ENCODE data around the gene SCN1B. TPM values are rescaled to one million over a fixed set of nuclear protein-coding genes. Genes with fewer than 3 reads are reported as not detected.

SCN1B gene
- polyA plus RNA-seq, 2 of the 4 experiments (the other 2 are of a cell fraction) = 11.0 to 11.3 TPM

DNA sequence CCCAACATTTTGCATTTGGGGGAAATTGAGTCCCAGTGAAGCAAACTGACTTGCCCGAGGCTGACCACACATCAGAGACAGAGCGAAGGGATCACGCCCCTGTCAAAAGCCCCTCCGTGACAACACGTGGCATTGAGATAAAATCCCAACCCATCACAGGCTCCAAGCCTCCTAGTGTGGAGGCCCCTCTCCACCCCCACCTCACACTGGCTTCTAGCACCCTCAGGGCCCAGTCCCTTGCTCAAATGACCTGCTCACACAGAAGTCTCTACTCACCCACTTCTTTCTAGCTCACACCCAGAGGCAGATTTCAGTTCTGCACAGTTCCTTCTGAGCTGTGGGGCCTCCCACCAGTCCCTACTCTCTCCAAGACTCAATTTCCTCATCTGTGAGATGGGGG lies 21.5 kb downstream of the SCN1B start:
- POLR2A ChIA-PET = interaction anchor here (0.7 kb wide), 1 partner anchor 40 kb away, joined by 6 read pairs; no protein-coding TSS in a partner anchor
- H3K4me2 ChIP-seq = no peak overlapping the region
- no peak overlapping the region for H3K27ac ChIP-seq

DNA sequence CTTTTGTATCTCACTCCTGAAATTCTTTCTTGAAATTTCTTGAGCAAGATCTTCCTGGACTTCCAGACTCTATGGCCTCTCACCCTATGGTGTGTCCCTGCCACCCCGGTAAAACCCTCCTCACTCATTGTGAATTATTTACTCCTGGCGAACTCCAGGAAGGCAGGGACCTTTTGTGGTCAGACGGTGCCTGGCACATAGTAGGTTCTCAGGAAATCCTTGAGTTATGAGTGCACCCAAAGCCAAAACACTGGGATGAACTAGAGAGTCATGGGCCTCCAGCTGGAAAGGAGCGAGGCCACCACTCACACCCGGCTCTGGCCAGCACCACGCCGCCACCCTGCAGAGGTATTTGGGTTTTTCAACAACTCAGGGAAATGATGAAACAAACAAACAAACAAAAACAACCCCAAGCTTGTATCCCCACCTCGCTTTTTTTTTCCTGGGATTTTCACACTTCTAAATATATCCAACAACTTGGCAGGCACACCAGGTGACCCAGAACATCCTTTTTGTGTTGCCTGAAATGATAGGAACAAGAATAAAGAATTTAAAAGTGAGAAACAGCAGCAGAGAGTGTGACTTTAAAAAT lies 22.4 kb downstream of the SCN1B start:
- ATAC-seq (peak in 1 of 2 experiments; percentile 57; a peak in 3 of 6 replicates), DNase-seq (ENCODE audit: low read depth in 1 of 2, low spot score in 1 of 2) (peak in 1 of 2 experiments; percentile 71), FAIRE-seq (peak; percentile 32)
- TF ChIP-seq CHD4 (IDR thresholded peaks at IDR 0.05; ENCODE audit: borderline replicate concordance) (no peak), ESRRA (IDR thresholded peaks at IDR 0.05; ENCODE audit: borderline replicate concordance, low read length) (no peak), HDAC2 (IDR thresholded peaks at IDR 0.05) (no peak), BHLHE40 (IDR thresholded peaks at IDR 0.05; ENCODE audit: low read depth, low read length) (no peak)
- TF ChIP-seq, protein P1, sequence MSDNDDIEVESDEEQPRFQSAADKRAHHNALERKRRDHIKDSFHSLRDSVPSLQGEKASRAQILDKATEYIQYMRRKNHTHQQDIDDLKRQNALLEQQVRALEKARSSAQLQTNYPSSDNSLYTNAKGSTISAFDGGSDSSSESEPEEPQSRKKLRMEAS (IDR thresholded peaks at IDR 0.05) = no peak
- TF ChIP-seq, protein P2, sequence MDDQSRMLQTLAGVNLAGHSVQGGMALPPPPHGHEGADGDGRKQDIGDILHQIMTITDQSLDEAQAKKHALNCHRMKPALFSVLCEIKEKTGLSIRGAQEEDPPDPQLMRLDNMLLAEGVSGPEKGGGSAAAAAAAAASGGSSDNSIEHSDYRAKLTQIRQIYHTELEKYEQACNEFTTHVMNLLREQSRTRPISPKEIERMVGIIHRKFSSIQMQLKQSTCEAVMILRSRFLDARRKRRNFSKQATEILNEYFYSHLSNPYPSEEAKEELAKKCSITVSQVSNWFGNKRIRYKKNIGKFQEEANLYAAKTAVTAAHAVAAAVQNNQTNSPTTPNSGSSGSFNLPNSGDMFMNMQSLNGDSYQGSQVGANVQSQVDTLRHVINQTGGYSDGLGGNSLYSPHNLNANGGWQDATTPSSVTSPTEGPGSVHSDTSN (IDR thresholded peaks at IDR 0.05) = no peak
- TF ChIP-seq, protein P3, sequence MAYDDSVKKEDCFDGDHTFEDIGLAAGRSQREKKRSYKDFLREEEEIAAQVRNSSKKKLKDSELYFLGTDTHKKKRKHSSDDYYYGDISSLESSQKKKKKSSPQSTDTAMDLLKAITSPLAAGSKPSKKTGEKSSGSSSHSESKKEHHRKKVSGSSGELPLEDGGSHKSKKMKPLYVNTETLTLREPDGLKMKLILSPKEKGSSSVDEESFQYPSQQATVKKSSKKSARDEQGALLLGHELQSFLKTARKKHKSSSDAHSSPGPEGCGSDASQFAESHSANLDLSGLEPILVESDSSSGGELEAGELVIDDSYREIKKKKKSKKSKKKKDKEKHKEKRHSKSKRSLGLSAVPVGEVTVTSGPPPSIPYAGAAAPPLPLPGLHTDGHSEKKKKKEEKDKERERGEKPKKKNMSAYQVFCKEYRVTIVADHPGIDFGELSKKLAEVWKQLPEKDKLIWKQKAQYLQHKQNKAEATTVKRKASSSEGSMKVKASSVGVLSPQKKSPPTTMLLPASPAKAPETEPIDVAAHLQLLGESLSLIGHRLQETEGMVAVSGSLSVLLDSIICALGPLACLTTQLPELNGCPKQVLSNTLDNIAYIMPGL (CRISPR knock-in tag; IDR thresholded peaks at IDR 0.05; ENCODE audit: borderline replicate concordance) = no peak
- POLR2A ChIA-PET = no interaction called here
- Histone ChIP-seq H3K4me2 (0 out of 3 replicates have a peak overlapping the region, but pooled peaks have one; percentile 4), H3K27ac (no peak overlapping the region), H3K4me1 (peaks cover 15% of the 10 kb centered on the region), H3K4me3 (no peak overlapping the region), H3K9me3 (no peaks in the 10 kb centered on the region)
- WGBS (ENCODE audit: missing lambda C conversion rate) = 48% methylated on average over 8 of the region's 8 CpGs
- CTCF ChIA-PET = interaction anchor here (0.6 to 18.1 kb wide), 9 partner anchors 4 to 208 kb away, joined by 3 to 374 read pairs (median 46); partner anchors contain the start of genes HPN and SCN1B

More for the DNA sequence above, 21.5 kb downstream of the SCN1B start:
- peaks cover 15% of the 10 kb centered on the region for H3K4me1 ChIP-seq
- CTCF ChIA-PET = interaction anchor here (1.4 to 18.1 kb wide), 10 partner anchors 3 to 125 kb away, joined by 3 to 374 read pairs (median 30); partner anchors contain the start of genes HPN, LGI4, SCN1B and ZNF30
- no peaks in the 10 kb centered on the region for H3K9me3 ChIP-seq
- FAIRE-seq (no peak), ATAC-seq (no peak), DNase-seq (ENCODE audit: low read depth in 1 of 2, low spot score in 1 of 2) (no peak)
- TF ChIP-seq KDM1A (IDR thresholded peaks at IDR 0.05; ENCODE audit: low read depth) (no peak), EHF (CRISPR knock-in tag; IDR thresholded peaks at IDR 0.05) (no peak)
- WGBS (ENCODE audit: missing lambda C conversion rate) = 88% methylated on average over 5 of the region's 5 CpGs
- no peak overlapping the region for H3K4me3 ChIP-seq

DNA sequence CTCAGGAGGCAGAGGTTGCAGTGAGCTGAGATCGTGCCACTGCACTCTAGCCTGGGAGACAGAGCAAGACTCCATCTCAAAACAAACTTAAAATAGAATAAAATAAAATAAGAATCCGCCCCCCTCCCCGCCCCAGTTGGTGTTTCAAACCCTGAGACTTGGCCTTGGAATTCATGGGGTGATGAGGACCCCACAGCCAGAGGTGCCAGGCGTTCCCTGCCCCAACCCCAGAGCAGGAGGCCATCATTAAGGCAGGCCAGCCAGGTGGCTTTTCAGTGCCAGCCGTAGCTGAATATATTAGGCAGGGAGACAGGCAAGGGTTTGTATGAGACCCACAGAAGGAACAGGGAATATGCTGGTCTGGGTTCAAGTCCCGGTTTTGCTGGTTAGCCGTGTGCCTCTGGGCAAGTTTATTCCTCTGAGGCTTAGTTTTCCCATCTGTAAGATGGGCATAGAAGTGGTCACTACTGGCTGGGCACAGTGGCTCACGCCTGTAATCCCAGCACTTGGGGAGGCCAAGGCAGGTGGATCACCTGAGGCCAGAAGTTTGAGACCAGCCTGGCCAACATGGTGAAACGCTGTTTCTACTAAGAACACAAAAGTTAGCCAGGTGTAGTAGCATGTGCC lies 23.5 kb downstream of the SCN1B start:
- Histone ChIP-seq H3K27ac (no peak overlapping the region), H3K4me3 (no peak overlapping the region), H3K9me3 (no peaks in the 10 kb centered on the region), H3K4me2 (no peak overlapping the region), H3K4me1 (peaks cover 13% of the 10 kb centered on the region)
- no peak for DNase-seq (ENCODE audit: low read depth in 1 of 2, low spot score in 1 of 2)
- TF ChIP-seq NR3C1 (IDR thresholded peaks at IDR 0.05) = no peak
- TF ChIP-seq, protein P4, sequence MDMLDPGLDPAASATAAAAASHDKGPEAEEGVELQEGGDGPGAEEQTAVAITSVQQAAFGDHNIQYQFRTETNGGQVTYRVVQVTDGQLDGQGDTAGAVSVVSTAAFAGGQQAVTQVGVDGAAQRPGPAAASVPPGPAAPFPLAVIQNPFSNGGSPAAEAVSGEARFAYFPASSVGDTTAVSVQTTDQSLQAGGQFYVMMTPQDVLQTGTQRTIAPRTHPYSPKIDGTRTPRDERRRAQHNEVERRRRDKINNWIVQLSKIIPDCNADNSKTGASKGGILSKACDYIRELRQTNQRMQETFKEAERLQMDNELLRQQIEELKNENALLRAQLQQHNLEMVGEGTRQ (IDR thresholded peaks at IDR 0.05) = no peak
- ChIA-PET POLR2A (no interaction called here), CTCF (interaction anchor here (1.0 to 18.1 kb wide), 7 partner anchors 5 to 100 kb away, joined by 3 to 374 read pairs (median 46); partner anchors contain the start of gene HPN)
- FAIRE-seq = no peak
- no peak for ATAC-seq
- WGBS (ENCODE audit: missing lambda C conversion rate) = 61% methylated on average over 9 of the region's 9 CpGs

DNA sequence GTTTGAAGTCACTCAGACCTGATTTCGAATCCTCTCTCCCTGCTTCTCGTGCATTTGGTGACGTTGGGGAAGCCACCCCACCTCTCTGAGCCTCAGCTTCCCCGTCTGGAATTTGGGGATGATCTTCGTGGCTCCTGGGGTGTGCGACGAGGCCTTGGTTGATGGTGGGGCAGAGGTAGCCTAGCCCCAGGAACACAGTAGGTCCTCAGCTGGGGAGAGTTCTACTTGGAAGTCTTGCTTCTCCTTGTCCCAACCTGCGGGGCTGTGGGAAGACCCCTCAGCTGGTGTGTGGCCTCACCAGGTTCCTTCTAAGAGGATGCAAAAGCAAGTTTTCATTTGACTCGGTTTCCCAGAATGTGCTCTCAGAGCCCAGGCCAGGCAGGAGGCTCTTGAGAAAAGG lies 24.4 kb downstream of the SCN1B start:
- Histone ChIP-seq H3K9me3 (no peaks in the 10 kb centered on the region), H3K4me1 (peaks cover 7% of the 10 kb centered on the region; the same call in 1 of the 3 replicates), H3K4me2 (no peak overlapping the region), H3K27ac (no peak overlapping the region), H3K4me3 (no peak overlapping the region)
- no peak for DNase-seq (ENCODE audit: low read depth in 1 of 2, low spot score in 1 of 2)
- ATAC-seq = no peak
- no peak for FAIRE-seq
- ChIA-PET POLR2A (no interaction called here), CTCF (interaction anchor here (0.8 to 18.1 kb wide), 16 partner anchors 5 to 99 kb away, joined by 3 to 374 read pairs (median 5); partner anchors contain the start of genes FXYD3, FXYD7 and HPN)
- WGBS (ENCODE audit: missing lambda C conversion rate) = 53% methylated on average over 9 of the region's 9 CpGs
- TF ChIP-seq, protein P5, sequence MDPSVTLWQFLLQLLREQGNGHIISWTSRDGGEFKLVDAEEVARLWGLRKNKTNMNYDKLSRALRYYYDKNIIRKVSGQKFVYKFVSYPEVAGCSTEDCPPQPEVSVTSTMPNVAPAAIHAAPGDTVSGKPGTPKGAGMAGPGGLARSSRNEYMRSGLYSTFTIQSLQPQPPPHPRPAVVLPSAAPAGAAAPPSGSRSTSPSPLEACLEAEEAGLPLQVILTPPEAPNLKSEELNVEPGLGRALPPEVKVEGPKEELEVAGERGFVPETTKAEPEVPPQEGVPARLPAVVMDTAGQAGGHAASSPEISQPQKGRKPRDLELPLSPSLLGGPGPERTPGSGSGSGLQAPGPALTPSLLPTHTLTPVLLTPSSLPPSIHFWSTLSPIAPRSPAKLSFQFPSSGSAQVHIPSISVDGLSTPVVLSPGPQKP (IDR thresholded peaks at IDR 0.05; ENCODE audit: low read depth, low read length) = no peak
- TF ChIP-seq ZFP36 (IDR thresholded peaks at IDR 0.05; ENCODE audit: borderline replicate concordance, partially characterized antibody) = no peak
- no peak for TF ChIP-seq CBX8 (IDR thresholded peaks at IDR 0.05)
- TF ChIP-seq RFX5 (IDR thresholded peaks at IDR 0.05) = no peak
- no peak for TF ChIP-seq KDM5A (IDR thresholded peaks at IDR 0.05)
- TF ChIP-seq ZNF302 (CRISPR knock-in tag; IDR thresholded peaks at IDR 0.05) = no peak
- no peak for TF ChIP-seq POLR2AphosphoS2 (conservative IDR thresholded peaks at IDR 0.05; ENCODE audit: low read length)
- no peak for TF ChIP-seq CBX2 (IDR thresholded peaks at IDR 0.05; ENCODE audit: borderline replicate concordance, low read depth)
- no peak for TF ChIP-seq TFCP2L1 (CRISPR knock-in tag; IDR thresholded peaks at IDR 0.05)
- TF ChIP-seq HOXA7 (CRISPR knock-in tag; IDR thresholded peaks at IDR 0.05) = no peak
- TF ChIP-seq HDAC2 (IDR thresholded peaks at IDR 0.05) = no peak
- TF ChIP-seq RAD21 (conservative IDR thresholded peaks at IDR 0.05 in 1 of 2, IDR thresholded peaks at IDR 0.05 in 1 of 2) = no peak
- TF ChIP-seq NPAS2 (CRISPR knock-in tag; IDR thresholded peaks at IDR 0.05; ENCODE audit: borderline replicate concordance) = no peak
- no peak for TF ChIP-seq RNF2 (IDR thresholded peaks at IDR 0.05; ENCODE audit: borderline replicate concordance, low read depth)
- TF ChIP-seq SMC3 (IDR thresholded peaks at IDR 0.05) = no peak
